Effector CD8-positive, alpha-beta T cell (primary cell): Measurements from ENCODE around the gene TLCD1.

ENCODE experiments used
- DNase-seq: peaks from one replicate; lab custom pipeline; 2025; lab: John Stamatoyannopoulos, UW

The TLCD1 gene

DNA sequence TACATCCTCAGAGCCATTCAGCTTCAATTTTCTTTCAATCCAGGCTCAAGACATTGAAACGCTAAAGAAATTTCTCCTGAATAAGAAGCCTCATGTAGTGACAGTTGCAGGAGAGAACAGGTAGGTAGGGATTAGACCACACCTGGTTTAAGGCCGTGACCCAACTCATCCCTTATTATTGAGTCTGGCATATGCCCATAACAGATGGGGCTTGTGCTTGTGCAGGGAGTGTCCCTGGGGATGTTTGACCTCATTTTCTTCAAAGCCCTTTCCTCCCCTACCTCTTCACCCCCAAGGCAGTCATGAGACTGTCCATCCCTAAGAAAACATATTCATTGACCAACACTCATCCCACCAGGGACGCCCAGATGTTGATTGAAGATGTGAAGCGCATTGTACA lies 39.7 kb downstream of the TLCD1 start:
- DNase-seq = no peak

GRCh38 chr17:28685366-28685765 lies 40.7 kb downstream of the TLCD1 start:
- DNase-seq = no peak

- no peak for DNase-seq
These were observed 41.1 kb downstream of the TLCD1 start for GRCh38 chr17:28684963-28685362.

- DNase-seq = no peak
These were observed 43.4 kb downstream of the TLCD1 start for GRCh38 chr17:28682655-28683054.

DNA sequence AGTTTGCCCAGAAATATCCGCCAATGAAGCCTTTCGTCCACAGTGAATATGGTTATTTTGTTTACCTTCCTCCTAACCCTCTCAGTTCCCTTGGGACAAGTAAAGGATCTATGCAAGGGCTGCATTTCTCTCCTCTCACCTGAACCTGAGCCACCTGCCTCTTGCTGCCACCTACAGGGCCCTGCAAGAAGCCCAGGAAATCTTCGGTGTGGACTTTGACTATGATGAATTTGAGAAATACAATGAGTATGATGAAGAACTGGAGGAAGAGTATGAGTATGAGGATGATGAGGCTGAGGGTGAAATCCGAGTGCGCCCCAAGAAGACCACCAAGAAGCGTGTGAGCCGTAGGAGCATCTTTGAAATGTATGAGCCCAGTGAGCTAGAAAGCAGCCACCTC lies 50.1 kb downstream of the TLCD1 start:
- DNase-seq = no peak

- DNase-seq = no peak
These were observed 50.5 kb downstream of the TLCD1 start for GRCh38 chr17:28675490-28675889.
